SK-MEL-5 (cell line): ENCODE measurements around the gene LSR. TPM values are rescaled to one million over a fixed set of nuclear protein-coding genes. Genes with fewer than 3 reads are reported as not detected.

Experiments used
- DNase-seq: peaks from one replicate; pipeline ENCODE4 v3.0.0-alpha.2; 2016; ENCODE audit warnings: low read depth, low spot score
- in situ Hi-C: cut with HindIII; loops from 2 replicates; pipeline ENCODE4 v1.10.0; 2016; ENCODE audit warnings: low sequenced_read_pairs, high pct_unique_total_duplicates, low pct_unique_long_range_greater_than_20kb
- polyA plus RNA-seq, 2 experiments: library from polyadenylated mRNA; depleted of rRNA; stranded (reverse); fragments of >200 nt; gene quantifications; 2 replicates each; pipeline ENCODE4 v1.2.3, GENCODE V29; 2015
- total RNA-seq: library from RNA; depleted of rRNA; stranded (reverse); fragments of >200 nt; shearing (Covaris generic); gene quantifications from 2 replicates; pipeline ENCODE4 v1.2.3, GENCODE V29; 2014; rRNA removed

Gene LSR
- 0.98 and 1.2 TPM in 2 replicates for total RNA-seq
- polyA plus RNA-seq (2015; cell fraction: cytosol; rRNA removed), result 0.88 and 2.1 TPM in 2 replicates
- polyA plus RNA-seq (2015; cell fraction: nucleus; rRNA removed), result 1.3 TPM in 1 of 2 replicates, not detected in the other

- in situ Hi-C loops, result no loop called here
- DNase-seq, result no peak
Observed at GRCh38 chr19:35248310-35249145, at the start of gene LSR. TSS of gene LSR (plus strand) at chr19:35249002. CDS start at chr19:35249023, 21 bp downstream.

- no peak for DNase-seq
- in situ Hi-C loops, result no loop called here
Observed at GRCh38 chr19:35199481-35199880, 49.3 kb upstream of the LSR start.

- DNase-seq, result no peak
- in situ Hi-C loops, result no loop called here
Observed at GRCh38 chr19:35202722-35203688, 45.8 kb upstream of the LSR start.

GRCh38 chr19:35204799-35205732 is 43.7 kb upstream of the LSR start:
- no peak for DNase-seq
- in situ Hi-C loops, result no loop called here

- in situ Hi-C loops, result no loop called here
- DNase-seq, result no peak
Observed at GRCh38 chr19:35205733-35206323, 43.0 kb upstream of the LSR start.

GRCh38 chr19:35206379-35206778 is 42.4 kb upstream of the LSR start:
- in situ Hi-C loops, result no loop called here
- DNase-seq, result no peak

GRCh38 chr19:35206855-35207254 is 41.9 kb upstream of the LSR start:
- DNase-seq, result no peak
- in situ Hi-C loops, result no loop called here

- in situ Hi-C loops, result no loop called here
- DNase-seq, result no peak
Observed at GRCh38 chr19:35207391-35207871, 41.4 kb upstream of the LSR start.

GRCh38 chr19:35208121-35208520 is 40.7 kb upstream of the LSR start:
- in situ Hi-C loops, result no loop called here
- DNase-seq, result no peak

- no peak for DNase-seq
- in situ Hi-C loops, result no loop called here
Observed at GRCh38 chr19:35209646-35210045, 39.2 kb upstream of the LSR start.

GRCh38 chr19:35211545-35212230 is 37.1 kb upstream of the LSR start:
- DNase-seq, result peak; percentile 31
- in situ Hi-C loops, result no loop called here

GRCh38 chr19:35212241-35212640 is 36.6 kb upstream of the LSR start:
- DNase-seq, result no peak
- in situ Hi-C loops, result no loop called here

- in situ Hi-C loops, result no loop called here
- peak; percentile 92 for DNase-seq
Observed at GRCh38 chr19:35213663-35214632, 34.9 kb upstream of the LSR start.

GRCh38 chr19:35214766-35215422 is 33.9 kb upstream of the LSR start:
- in situ Hi-C loops, result no loop called here
- DNase-seq, result no peak
